GM12872 (cell line): ENCODE results near the gene MRRF.

Experiments used
- TF ChIP-seq, protein P1 (sequence below): IDR thresholded peaks from 3 replicates; pipeline ENCODE4 v1.5.1; 2011; ENCODE audit warnings: low read depth, mild to moderate bottlenecking, low read length, moderate library complexity; ENCODE audit not compliant: insufficient read depth

Gene MRRF

DNA sequence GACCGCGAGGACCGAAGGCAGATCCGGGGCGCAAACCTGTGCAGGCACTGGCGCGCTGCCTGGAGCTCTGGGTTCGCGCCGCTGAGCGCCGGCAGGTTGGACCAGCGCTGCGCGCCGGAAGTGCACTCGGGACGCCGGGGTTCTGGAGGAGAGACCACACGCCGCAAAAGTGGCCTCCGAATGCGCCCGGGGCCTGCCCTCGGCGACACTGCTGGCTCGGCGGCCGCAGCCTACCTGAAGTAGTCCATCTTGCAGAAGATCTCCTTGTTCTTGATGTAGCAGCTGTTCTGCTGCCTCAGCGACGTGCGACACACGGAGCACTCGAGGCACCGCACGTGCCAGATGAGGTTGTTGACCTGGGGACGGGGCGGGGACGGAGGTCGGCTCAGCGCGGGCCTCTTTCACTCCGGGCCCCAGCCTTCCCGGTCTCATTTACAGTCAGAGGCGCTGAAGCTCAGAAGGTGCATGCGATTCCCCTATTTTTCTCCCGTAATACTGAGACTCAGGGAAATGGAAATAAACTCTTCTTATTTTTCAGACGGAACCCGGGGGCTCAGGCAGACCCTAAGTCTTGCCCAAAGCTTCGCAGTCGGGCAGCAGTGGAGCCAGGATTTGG lies 38.4 kb upstream of the MRRF start:
- TF ChIP-seq, protein P1, sequence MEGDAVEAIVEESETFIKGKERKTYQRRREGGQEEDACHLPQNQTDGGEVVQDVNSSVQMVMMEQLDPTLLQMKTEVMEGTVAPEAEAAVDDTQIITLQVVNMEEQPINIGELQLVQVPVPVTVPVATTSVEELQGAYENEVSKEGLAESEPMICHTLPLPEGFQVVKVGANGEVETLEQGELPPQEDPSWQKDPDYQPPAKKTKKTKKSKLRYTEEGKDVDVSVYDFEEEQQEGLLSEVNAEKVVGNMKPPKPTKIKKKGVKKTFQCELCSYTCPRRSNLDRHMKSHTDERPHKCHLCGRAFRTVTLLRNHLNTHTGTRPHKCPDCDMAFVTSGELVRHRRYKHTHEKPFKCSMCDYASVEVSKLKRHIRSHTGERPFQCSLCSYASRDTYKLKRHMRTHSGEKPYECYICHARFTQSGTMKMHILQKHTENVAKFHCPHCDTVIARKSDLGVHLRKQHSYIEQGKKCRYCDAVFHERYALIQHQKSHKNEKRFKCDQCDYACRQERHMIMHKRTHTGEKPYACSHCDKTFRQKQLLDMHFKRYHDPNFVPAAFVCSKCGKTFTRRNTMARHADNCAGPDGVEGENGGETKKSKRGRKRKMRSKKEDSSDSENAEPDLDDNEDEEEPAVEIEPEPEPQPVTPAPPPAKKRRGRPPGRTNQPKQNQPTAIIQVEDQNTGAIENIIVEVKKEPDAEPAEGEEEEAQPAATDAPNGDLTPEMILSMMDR, result no peak

- TF ChIP-seq, protein P1, result no peak
These were observed 37.7 kb upstream of the MRRF start for GRCh38 chr9:122226758-122227574.

DNA sequence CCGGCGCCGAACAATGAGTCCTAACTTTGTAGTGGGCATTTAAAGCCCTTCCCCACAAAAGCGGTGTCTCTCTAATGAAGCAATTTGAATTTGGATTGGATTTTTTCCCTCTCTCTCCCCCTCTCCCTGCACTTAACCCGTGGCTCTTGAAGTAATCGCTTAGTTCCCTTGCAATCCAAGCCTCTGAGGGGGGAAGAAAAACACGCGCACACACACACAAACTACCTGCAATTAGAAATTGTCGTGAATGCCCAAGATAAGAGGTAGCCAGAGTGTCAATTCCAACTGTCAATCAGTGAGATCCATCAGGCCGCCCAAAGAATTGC lies 37.1 kb upstream of the MRRF start:
- TF ChIP-seq, protein P1, result no peak

DNA sequence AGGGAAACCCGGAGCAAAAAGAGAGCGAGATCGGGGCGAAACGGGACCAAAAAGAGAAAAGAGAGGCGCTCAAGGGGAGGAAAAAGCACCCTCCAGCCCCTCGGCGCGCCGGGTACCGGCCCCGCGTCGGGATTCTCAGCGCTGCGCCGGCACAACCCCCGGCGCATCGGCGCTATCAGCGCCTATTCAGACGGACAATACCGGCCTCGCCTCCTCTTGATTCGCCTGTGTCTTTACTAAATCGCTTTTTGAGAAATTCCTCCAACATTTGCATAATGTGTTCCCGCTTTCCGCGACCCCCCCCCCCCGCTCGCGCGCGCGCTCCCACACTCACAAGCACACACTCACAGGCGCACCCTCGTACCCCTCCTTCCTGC lies 36.5 kb upstream of the MRRF start:
- TF ChIP-seq, protein P1, result no peak

DNA sequence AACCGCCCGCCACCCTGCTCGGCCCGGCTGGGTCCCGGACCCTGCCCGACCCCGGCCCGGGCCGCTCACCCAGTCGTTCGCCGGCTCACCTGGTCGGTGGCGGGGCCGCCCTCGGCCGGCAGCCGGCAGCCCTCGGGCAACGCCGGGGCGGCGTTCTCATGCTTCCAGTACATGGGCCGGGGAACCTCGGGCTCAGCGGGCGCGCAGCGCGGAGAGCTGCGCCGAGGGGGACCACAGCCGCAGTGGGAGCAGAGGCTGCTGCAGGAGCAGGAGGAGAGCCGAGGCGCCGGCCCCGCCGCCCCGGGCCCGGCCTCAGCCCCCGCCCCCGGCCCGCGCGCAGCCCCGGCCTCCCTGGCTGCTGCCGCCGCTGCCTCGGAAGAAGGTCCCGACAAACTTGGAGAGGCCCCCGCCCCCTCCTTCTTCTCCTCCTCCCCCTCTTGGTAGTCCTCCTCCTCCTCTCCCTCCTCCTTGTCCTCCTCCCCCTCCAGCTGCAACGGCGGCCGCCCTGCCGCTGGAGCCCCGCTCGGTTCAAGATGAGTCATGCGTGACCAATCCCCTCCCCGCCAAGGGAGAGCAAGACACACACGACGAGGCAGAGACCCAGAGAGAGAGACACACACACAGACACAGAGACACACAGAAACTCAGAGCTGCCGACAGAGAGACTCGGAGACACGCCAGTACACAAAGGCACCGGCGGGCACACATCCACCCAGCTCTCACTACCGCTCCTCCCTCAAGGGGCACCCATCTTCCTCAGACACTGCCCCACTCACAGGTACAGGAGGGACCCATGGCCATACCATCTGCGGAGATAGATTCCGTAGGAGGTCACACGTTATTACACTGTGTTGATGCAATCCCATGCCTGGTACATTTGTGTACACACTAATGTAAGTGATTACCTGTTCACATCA lies 35.9 kb upstream of the MRRF start, which contains the start of gene LHX6:
LHX6 (minus strand) TSS at position 390 of the 917 bp plus-strand sequence; CDS start at position 173, 217 bp downstream.
- TF ChIP-seq, protein P1, result no peak

DNA sequence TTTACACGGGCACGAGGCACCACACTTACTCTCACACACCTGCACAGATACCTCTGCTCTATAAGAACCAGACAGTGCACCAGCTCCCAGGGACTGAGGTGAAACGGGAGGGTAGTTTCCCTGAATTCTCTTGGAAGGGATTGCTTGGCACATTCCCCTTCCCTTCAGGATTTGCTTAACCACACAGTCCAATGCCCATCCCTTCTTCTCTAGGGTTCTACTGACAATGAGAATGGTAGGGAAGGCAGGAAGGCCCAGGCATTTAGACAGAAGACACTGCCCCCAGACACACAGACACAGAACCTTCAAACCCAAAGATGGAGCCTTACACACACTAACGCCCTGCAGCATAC lies 35.2 kb upstream of the MRRF start:
- TF ChIP-seq, protein P1, result no peak

DNA sequence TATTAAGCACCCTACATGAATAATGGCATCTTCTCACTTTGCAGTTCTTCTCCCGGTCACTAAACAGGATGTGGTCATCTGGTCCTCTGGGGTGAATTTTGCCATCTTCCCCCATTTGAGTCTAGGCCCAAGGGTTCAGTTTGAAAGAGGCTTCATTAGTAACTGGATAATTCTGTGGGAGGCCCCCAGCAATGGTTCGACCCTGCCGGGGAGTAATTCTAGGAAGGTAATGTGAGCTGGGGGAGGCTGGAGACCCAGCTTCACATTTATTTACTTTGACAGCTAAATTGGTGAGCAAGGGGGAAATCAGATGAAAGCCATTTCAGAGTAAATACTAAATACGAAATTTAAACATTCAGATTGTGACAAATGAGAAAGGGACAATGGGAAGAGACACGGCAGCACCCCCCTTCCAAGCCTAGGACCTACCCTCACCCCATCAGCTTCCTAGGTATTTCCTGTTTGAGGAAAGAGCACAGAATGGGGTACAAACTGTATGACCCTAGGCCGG lies 31.8 kb upstream of the MRRF start:
- TF ChIP-seq, protein P1, result no peak
